BLaER1 treated with 17β-estradiol and CSF1 and Interleukin-3, amounts not matched to agents 10 nM and 100 nM (cell line): ENCODE measurements around the gene FERMT1.

Source experiments
- H3K27ac ChIP-seq, 11 experiments: shearing (Covaris generic); formaldehyde crosslinking; 2 replicates each; pipeline ENCODE4 v1.8.1; 2022
- H3K27me3 ChIP-seq, 11 experiments: shearing (Covaris generic); formaldehyde crosslinking; 2 replicates each; pipeline ENCODE4 v1.8.1; 2022
- H3K36me3 ChIP-seq, 11 experiments: shearing (Covaris generic); formaldehyde crosslinking; 2 replicates each; pipeline ENCODE4 v1.8.1; 2022
- H3K4me1 ChIP-seq, 10 experiments: shearing (Covaris generic); formaldehyde crosslinking; 2 replicates each; pipeline ENCODE4 v1.8.1; 2022
- H3K4me2 ChIP-seq, 11 experiments: shearing (Covaris generic); formaldehyde crosslinking; 2 replicates each; pipeline ENCODE4 v1.8.1; 2022
- H3K4me3 ChIP-seq, 10 experiments: shearing (Covaris generic); formaldehyde crosslinking; 2 replicates each; pipeline ENCODE4 v1.8.1; 2022
- H3K9ac ChIP-seq, 11 experiments: shearing (Covaris generic); formaldehyde crosslinking; 2 replicates each; pipeline ENCODE4 v1.8.1; 2022
- H3K9me3 ChIP-seq, 11 experiments: shearing (Covaris generic); formaldehyde crosslinking; replicated peaks in 1 of 11; 2 replicates each; pipeline ENCODE4 v1.8.1; 2022
- H4K20me1 ChIP-seq, 11 experiments: shearing (Covaris generic); formaldehyde crosslinking; 2 replicates each; pipeline ENCODE4 v1.8.1; 2022
- Cebpa-rat ChIP-seq, 11 experiments: shearing (Covaris generic); IDR thresholded peaks; 2 replicates each; pipeline ENCODE4 v1.8.1; 2022

Gene FERMT1

DNA sequence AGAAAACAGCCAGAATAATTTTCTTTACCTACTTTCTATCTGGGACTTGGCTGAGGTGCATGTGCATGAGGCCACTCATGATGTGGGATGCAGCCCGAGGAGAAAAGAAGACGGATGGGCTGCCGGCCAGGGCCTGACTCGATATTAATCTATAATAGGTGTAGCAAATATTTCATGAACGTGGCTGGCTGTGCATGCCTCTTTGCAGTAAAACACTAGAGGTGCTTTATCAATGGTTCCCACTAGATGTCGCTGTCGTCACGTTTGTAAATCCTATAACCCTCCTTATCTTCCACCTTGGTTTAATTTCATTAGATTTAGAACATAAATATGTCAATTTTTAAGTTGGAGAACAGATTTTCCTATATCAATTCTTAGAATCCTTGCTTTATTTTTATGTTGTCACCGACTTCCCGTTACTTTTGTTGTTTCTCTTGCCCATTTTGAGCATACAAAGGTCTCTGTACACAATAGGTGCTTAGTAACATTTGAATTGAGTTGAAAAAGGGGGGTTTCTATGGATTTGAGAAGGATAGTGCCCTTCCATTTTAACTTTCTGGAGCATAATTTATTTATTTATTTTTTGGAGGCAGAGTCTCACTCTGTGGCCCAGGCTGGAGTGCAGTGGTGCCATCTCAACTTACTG is 19.6 kb upstream of the FERMT1 start:
- H3K4me1 ChIP-seq = no peaks in the 10 kb centered on the region
- H3K27me3 ChIP-seq = no peaks in the 10 kb centered on the region
- H3K4me3 ChIP-seq = no peak overlapping the region
- no peak overlapping the region for H3K27ac ChIP-seq
- no peak for TF ChIP-seq Cebpa-rat (IDR thresholded peaks at IDR 0.05)
- H3K36me3 ChIP-seq = no peaks in the 10 kb centered on the region
- H4K20me1 ChIP-seq = no peaks in the 10 kb centered on the region
- H3K9me3 ChIP-seq = peaks cover 4 to 27% (median 21%) of the 10 kb centered on the region in 11 experiments; a peak in 17 of 22 replicates
- no peak overlapping the region for H3K9ac ChIP-seq
- H3K4me2 ChIP-seq = no peak overlapping the region

DNA sequence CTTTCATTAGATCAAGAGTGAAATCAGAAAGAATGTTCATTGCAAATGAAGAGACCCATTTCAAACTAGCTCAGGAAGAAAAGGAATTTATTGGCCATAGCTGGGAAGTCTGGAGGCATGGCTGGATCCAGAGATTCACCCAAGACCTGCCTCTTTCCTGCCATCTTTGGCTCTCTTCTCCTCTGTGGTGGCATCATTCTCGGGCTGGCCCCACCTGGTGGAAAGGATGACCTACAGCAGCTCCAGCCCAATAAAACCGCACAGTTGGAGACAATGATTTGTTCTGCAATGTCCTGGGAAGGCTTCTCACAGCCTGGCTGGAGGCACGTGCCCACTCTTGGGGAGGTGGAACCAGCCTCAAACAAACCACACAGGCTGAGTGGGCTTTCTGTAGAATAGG is 18.1 kb upstream of the FERMT1 start:
- Histone ChIP-seq H3K4me2 (no peak overlapping the region), H3K27ac (no peak overlapping the region), H3K4me1 (peaks cover 0 to 2% (median under 1%) of the 10 kb centered on the region in 10 experiments; a peak in 4 of 20 replicates)

DNA sequence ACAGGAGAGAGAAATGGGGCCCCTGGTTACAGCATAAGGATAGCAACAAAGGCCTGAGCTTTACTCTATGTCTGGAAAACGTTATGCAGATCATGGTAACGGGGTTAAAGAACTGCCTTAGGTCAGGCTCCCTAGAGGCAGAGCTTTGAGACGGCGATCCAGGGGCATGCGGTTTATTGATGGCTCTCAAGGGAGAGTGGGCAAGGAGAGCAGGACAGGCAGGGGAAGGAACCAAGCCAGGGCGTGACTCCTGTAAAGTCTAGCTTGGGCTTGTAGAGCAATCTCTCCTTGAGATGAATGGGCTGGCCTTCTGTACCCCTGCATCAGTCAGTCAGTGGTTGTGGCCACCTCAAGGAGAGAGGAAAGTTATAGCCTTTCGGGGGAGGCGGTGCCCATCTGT is 12.5 kb upstream of the FERMT1 start:
- Histone ChIP-seq H3K9me3 (peaks cover 0 to 18% (median 0%) of the 10 kb centered on the region in 11 experiments; a peak in 1 of 22 replicates), H3K36me3 (no peaks in the 10 kb centered on the region), H3K4me3 (no peak overlapping the region), H3K27me3 (no peaks in the 10 kb centered on the region), H4K20me1 (no peaks in the 10 kb centered on the region), H3K4me2 (peak overlapping the region in 10 of 11 experiments; percentile 6 to 86 (median 68); a peak in 17 of 22 replicates), H3K27ac (no peak overlapping the region), H3K4me1 (peaks cover 0 to 20% (median 15%) of the 10 kb centered on the region in 10 experiments; a peak in 17 of 20 replicates), H3K9ac (0 out of 22 replicates have a peak overlapping the region, but pooled peaks of 1 of the 11 experiments have one; percentile 19)
- no peak for TF ChIP-seq Cebpa-rat (IDR thresholded peaks at IDR 0.05)

More for the DNA sequence above, 18.1 kb upstream of the FERMT1 start:
- Histone ChIP-seq H3K4me3 (no peak overlapping the region), H3K9me3 (peaks cover 4 to 23% (median 18%) of the 10 kb centered on the region in 11 experiments; a peak in 16 of 22 replicates), H3K9ac (no peak overlapping the region), H3K36me3 (no peaks in the 10 kb centered on the region), H4K20me1 (no peaks in the 10 kb centered on the region), H3K27me3 (no peaks in the 10 kb centered on the region)
- no peak for TF ChIP-seq Cebpa-rat (IDR thresholded peaks at IDR 0.05)

DNA sequence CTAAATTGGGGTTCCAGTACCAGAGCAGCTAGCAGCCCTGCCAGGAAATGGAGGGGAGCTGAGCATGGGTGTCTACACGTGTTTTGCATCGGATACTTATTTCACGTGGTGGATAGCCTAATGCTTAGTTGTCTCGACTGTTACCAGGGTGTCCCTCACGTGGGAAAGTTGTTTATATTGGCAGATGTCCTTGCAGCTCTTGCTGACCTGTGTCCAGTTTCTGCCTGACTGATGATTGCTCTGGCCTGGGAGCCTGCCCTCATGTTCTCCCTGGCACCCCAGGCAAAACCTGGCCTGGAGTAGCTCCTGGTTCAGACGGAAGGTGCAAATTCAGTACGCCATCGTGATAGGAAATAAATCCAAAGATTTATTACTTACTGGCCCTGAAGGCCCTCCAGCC is 11.8 kb upstream of the FERMT1 start:
- H3K27ac ChIP-seq = no peak overlapping the region
- H3K36me3 ChIP-seq = no peaks in the 10 kb centered on the region
- no peaks in the 10 kb centered on the region for H4K20me1 ChIP-seq
- no peak overlapping the region for H3K4me3 ChIP-seq
- H3K4me2 ChIP-seq = peak overlapping the region in 8 of 11 experiments; percentile 49 to 86 (median 74); a peak in 16 of 22 replicates
- H3K27me3 ChIP-seq = no peaks in the 10 kb centered on the region
- no peak overlapping the region for H3K9ac ChIP-seq
- peaks cover 0 to 18% (median 0%) of the 10 kb centered on the region in 11 experiments; a peak in 1 of 22 replicates for H3K9me3 ChIP-seq
- peaks cover 0 to 20% (median 15%) of the 10 kb centered on the region in 10 experiments; a peak in 17 of 20 replicates for H3K4me1 ChIP-seq
- TF ChIP-seq Cebpa-rat (IDR thresholded peaks at IDR 0.05) = no peak

DNA sequence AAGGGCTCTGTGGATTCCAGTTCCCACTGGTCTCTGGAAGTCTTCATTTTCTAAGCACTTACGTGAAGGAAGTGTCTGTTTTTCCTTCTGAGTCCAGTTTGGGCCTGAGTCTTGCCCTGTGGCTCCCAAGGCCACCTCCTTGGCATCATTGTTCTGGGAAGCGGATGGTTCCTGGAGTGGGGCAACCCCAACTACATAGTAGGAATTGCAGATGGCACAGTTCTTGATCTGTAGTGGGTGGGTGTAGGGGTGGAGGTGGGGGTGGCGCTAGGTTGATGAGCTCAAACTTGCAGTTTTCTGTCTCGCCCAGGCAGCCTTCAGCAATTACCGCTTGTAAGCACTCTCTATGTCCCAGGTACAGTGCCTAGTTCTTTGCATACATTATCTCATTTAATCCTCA is 7.2 kb upstream of the FERMT1 start:
- Histone ChIP-seq H3K9ac (no peak overlapping the region), H3K4me3 (no peak overlapping the region), H3K9me3 (peaks cover 0 to 18% (median 0%) of the 10 kb centered on the region in 11 experiments; a peak in 1 of 22 replicates), H3K27me3 (no peaks in the 10 kb centered on the region), H3K4me2 (no peak overlapping the region), H3K27ac (no peak overlapping the region), H4K20me1 (no peaks in the 10 kb centered on the region), H3K36me3 (no peaks in the 10 kb centered on the region), H3K4me1 (peaks cover 0 to 10% (median 6%) of the 10 kb centered on the region in 10 experiments; a peak in 15 of 20 replicates)
- no peak for TF ChIP-seq Cebpa-rat (IDR thresholded peaks at IDR 0.05)

DNA sequence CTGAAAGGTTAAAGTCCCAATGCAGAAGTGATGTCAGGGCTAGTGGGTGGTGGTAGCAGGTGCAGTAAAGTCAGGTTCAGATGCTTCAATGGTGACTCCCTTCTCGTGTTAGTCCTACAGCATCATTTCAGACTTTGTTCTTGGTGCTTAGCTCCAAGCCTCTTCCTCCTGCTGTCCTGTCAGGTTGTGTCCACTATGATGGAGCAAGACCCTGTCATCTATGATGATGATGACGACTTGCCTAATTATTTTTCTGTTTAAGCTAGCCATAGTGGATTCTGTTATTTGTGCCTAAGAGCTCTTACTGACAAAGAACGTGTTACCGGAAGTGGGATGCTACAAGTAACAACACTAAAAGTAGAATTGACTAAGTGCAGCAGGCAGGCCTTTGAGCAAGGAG is 5.0 kb upstream of the FERMT1 start:
- Histone ChIP-seq H3K9me3 (0 out of 22 replicates have a peak, but pooled peaks cover 0 to 3% (median 0%) of the 10 kb centered on the region in 11 experiments), H3K4me2 (no peak overlapping the region), H3K27ac (no peak overlapping the region), H3K4me1 (peaks cover 3 to 11% (median 7%) of the 10 kb centered on the region in 10 experiments; a peak in 17 of 20 replicates), H3K36me3 (no peaks in the 10 kb centered on the region), H3K9ac (no peak overlapping the region), H3K27me3 (peaks cover 0 to 1% (median 0%) of the 10 kb centered on the region in 11 experiments; a peak in 4 of 22 replicates), H3K4me3 (no peak overlapping the region), H4K20me1 (no peaks in the 10 kb centered on the region)
- no peak for TF ChIP-seq Cebpa-rat (IDR thresholded peaks at IDR 0.05)

DNA sequence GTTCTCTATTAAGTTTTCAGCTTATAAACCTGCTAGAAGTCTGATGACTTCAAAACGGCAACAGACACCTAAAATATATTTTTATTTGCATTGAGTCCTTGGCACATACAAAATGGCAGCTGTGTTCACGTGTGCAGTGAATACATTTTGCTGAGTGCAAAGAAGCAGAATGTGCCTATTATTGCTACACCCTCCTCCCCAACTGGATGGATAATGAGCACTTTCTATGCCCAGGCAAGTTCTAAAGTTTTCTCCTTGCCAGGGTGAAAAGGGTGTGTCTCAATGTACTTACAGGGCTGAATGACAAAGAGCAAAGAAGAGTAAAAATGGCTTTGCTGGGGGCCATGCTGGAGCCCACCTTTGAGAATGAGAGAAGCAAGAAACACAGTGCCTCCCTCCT is 4.0 kb upstream of the FERMT1 start:
- Histone ChIP-seq H3K4me2 (no peak overlapping the region), H3K4me1 (peaks cover 10 to 21% (median 15%) of the 10 kb centered on the region in 10 experiments), H3K27ac (no peak overlapping the region), H3K36me3 (no peaks in the 10 kb centered on the region), H3K4me3 (no peak overlapping the region), H4K20me1 (no peaks in the 10 kb centered on the region), H3K9me3 (no peaks in the 10 kb centered on the region), H3K9ac (no peak overlapping the region), H3K27me3 (peaks cover 0 to 11% (median 7%) of the 10 kb centered on the region in 11 experiments; a peak in 14 of 22 replicates)
- TF ChIP-seq Cebpa-rat (IDR thresholded peaks at IDR 0.05) = no peak

DNA sequence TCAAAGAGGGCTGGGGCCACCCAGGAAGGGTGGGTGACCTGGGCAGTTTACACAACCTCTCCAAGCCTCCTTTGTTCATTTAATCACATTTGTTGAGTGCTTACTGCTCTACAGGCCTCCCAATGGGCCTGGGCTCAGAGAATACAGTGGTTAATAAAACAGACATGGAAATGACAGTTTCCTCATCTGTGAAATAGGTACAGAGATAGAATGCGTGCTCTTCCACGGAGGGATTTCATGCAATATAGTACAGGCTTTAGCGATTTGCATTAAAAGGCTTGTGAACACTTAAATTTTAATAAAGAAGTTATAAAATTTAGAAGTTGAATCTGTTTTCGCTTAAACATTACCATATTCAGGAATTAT is 802 bp upstream of the FERMT1 start:
- Histone ChIP-seq H3K4me2 (peak overlapping the region; percentile 90 to 99 (median 97)), H3K36me3 (peaks cover 0 to 10% (median 3%) of the 10 kb centered on the region in 11 experiments; a peak in 9 of 22 replicates), H3K27ac (peak overlapping the region in 10 of 11 experiments; percentile 35 to 83 (median 80); a peak in 19 of 22 replicates), H3K4me3 (peak overlapping the region; percentile 56 to 77 (median 69); a peak in 19 of 20 replicates), H3K9ac (peak overlapping the region in 10 of 11 experiments; percentile 71 to 86 (median 82); a peak in 21 of 22 replicates), H3K4me1 (peaks cover 10 to 39% (median 33%) of the 10 kb centered on the region in 10 experiments), H3K9me3 (no peaks in the 10 kb centered on the region), H3K27me3 (peaks cover 0 to 13% (median 8%) of the 10 kb centered on the region in 11 experiments; a peak in 14 of 22 replicates), H4K20me1 (no peaks in the 10 kb centered on the region)
- TF ChIP-seq Cebpa-rat (IDR thresholded peaks at IDR 0.05) = no peak
